Testis (tissue), 2 donors: ENCODE results near the gene UBE2O.

Experiments
- POLR2A ChIP-seq: fragments of 450-650 bp; IDR thresholded peaks from one replicate; pipeline ENCODE4 v1.6.1; 2017; ENCODE audit warnings: antibody characterized with exemption, mild to moderate bottlenecking, moderate library complexity
- TF ChIP-seq, protein P1 (sequence below), 3 experiments: fragments of 450-650 bp in 2 of 3; fragments of 200-600 bp in 1 of 3; sonication (generic) in 1 of 3; IDR thresholded peaks; one replicate each; pipeline ENCODE4 v1.5.1; 2016 to 2019; ENCODE audit warnings: antibody characterized with exemption in 3 of 3, mild to moderate bottlenecking in 2 of 3, moderate library complexity in 1 of 3

GRCh38 chr17:76343106-76343505 lies 109.8 kb downstream of the UBE2O start:
- TF ChIP-seq, protein P1, sequence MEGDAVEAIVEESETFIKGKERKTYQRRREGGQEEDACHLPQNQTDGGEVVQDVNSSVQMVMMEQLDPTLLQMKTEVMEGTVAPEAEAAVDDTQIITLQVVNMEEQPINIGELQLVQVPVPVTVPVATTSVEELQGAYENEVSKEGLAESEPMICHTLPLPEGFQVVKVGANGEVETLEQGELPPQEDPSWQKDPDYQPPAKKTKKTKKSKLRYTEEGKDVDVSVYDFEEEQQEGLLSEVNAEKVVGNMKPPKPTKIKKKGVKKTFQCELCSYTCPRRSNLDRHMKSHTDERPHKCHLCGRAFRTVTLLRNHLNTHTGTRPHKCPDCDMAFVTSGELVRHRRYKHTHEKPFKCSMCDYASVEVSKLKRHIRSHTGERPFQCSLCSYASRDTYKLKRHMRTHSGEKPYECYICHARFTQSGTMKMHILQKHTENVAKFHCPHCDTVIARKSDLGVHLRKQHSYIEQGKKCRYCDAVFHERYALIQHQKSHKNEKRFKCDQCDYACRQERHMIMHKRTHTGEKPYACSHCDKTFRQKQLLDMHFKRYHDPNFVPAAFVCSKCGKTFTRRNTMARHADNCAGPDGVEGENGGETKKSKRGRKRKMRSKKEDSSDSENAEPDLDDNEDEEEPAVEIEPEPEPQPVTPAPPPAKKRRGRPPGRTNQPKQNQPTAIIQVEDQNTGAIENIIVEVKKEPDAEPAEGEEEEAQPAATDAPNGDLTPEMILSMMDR (IDR thresholded peaks at IDR 0.05) = no peak
- TF ChIP-seq POLR2A = no peak
